ENCODE results near the gene NUP62CL. TPM values are rescaled to one million over a fixed set of nuclear protein-coding genes. Genes with fewer than 3 reads are reported as not detected.

The NUP62CL gene
- total RNA-seq, 1 experiment from 2014 or later: not detected

DNA sequence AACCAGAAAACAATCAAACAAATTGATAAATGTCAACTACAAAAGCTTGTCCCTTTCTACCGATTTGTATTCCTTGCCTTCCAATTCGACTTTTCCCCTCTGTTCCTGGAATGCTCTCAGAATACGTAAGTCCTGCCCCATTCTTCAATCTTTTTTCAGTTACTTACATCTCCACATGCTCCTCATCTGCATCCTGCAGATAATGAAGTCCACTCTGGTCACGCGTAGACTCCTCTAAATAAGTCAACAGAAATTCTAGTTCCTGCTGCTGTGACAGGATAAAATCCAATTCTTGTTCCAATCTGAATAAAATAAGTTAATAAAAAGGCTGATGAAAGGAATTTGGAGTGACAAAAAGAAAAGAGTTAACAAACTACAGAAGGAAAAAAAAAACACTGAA lies 53.2 kb downstream of the NUP62CL start:
- DNase-seq (ENCODE audit: low read depth): no peak

DNA sequence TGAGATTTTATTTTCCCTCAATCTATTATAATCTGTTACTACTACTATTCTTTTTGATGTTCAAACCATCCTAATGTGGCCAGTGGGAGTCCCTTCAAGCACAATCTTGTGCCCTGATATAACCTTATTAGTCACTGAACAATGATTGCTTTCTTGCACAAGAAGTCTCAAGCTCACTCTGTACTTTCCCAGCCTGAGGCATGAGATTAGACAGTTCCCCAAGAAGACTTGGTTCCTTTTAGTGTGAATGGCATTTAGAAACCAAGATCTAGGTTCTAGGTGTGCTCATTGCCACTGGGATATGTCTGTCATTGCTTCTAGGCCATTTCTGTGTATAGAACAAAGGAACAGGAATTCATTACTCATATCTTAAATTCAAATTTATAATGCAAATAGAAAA lies 59.6 kb downstream of the NUP62CL start:
- DNase-seq (ENCODE audit: low read depth): peak; percentile 2

DNA sequence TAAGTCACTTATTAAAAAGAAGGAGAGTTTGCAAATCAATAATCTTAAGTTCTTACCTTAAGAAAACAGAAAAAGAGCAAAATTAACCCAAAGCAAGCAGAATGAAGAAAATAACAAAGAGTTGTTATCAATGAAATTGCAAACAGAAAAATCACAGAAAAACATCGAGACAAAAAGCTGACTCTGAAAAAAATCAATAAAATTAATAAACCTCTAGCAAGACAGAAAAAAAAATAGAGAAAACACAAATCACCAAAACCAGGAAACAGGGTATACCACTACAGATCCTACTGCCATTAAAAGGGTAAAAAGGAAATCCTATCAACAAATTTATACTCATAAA lies 70.3 kb downstream of the NUP62CL start:
- no peak for DNase-seq (ENCODE audit: low read depth)

DNA sequence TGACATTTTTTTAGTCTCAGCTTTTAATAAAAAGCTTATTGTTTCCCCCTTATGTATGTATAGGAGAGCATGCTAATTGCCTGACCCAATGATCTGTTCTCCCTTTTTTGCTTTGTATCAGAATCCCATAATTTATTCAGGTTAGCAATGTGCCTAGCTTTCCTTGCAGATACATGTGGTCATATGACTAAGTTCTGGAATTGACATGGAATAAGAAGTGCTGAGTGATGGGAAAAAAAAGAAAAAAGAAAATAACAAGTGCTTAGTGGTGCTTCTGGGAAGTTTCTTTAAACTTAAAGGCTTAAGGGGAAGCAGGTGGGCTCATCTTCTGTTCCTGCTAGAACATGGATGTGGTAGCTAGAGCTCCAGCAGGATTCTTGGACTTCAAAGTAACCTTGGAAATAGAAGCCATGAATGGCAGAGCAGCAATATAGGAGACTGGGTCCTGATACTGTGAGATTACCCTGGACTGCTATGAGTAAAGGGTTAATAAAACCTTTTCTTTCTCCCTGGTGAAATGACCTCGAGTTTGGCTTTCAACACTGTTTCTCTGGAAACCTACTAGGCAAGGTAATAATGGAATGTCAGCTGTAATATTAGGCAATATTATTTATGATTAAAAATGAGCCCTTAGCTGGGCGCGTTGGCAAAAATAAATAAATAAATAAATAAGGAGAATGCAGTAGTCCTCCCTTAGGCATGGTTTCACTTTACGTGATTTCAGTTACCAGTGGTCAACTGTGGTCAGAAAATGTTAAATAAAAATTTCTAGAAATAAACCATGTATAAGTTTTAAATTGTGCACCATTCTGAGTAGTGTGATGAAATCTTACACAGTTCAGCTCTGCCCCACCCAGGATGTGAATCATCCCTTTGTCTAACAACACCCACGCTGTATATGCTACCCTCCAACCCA lies 70.9 kb downstream of the NUP62CL start:
- DNase-seq (ENCODE audit: low read depth): peak; percentile 15

DNA sequence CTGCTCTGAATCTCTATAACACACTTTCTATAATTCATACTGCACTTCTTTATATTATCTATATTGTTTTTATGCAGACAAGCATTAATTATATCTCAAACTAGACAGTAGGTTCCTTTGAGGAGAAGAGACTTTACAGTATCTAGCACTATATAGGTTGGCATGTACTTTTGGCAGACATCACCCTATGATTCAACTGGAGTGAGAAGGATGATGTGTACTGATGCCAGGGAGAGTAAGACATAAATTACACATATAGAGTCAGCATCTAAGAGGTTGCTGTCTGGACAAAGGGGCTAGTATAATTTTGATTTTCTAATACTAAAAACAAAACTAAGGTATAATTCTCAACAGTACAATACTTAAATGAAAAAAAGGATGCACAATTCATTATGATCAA lies 82.5 kb downstream of the NUP62CL start:
- DNase-seq (ENCODE audit: low read depth): no peak

GRCh38 chrX:107119283-107119682 lies 87.0 kb downstream of the NUP62CL start:
- DNase-seq (ENCODE audit: low read depth): peak; percentile 14

- peak; percentile 86 for DNase-seq (ENCODE audit: low read depth)
Observed at GRCh38 chrX:107118322-107119147, 87.7 kb downstream of the NUP62CL start, which contains the start of gene RBM41. TSS of gene RBM41 (minus strand) at chrX:107118822. CDS start at chrX:107118773, 49 bp downstream.

DNA sequence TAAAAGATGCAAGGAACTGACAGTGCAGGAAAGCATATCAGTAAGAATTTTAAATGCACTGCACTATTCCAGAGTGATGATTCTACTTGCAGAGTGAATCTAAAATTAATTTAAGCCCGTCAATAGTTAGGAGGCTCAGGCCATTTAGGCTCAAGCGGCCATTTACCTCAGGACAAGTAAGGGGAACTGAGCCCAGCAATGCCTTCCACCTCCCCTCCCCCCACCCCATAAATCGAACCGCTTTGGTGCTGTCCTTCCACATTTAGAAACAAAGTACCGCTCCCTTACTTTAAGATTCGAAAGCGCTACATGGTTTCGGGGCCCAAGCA lies 88.3 kb downstream of the NUP62CL start:
- no peak for DNase-seq (ENCODE audit: low read depth)

- peak; percentile 10 for DNase-seq (ENCODE audit: low read depth)
Observed at GRCh38 chrX:107107459-107107858, 98.8 kb downstream of the NUP62CL start.

- no peak for DNase-seq (ENCODE audit: low read depth)
Observed at GRCh38 chrX:107102980-107103379, 103.3 kb downstream of the NUP62CL start.

DNA sequence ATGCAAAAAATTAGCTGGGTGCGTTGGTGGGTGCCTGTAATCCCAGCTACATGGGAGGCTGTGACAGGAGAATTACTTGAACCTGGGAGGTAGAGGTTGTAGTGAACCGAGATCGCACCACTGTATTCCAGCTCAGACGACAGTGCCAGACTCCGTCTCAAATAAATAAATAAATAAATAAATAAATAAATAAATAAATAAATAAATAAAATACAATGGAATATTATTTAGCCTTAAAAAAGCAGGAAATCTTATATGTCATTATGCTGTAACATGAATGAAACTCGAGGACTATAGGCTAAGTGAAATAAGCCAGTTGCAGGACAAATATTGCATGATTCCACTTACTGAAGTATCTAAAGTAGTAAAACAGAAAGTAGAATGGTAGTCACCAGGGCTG lies 130.1 kb downstream of the NUP62CL start:
- DNase-seq (ENCODE audit: low read depth): no peak

Other genes with a start within 250 kb of the NUP62CL start
- 7.7 and 12.5 TPM in 2 replicates for gene MORC4, start 206.2 kb downstream of the NUP62CL start, total RNA-seq (2014; rRNA removed; shearing (Covaris generic))
- 10.4 and 11.3 TPM in 2 replicates for gene RBM41, start 87.6 kb downstream of the NUP62CL start, total RNA-seq (2014; rRNA removed; shearing (Covaris generic))
- 0.10 TPM in 1 of 2 replicates, not detected in the other for gene DNAAF6, start 178 bp upstream of the NUP62CL start, total RNA-seq (2014; rRNA removed; shearing (Covaris generic))
- 0.05 TPM in 1 of 2 replicates, not detected in the other for gene FRMPD3, start 243.2 kb upstream of the NUP62CL start, total RNA-seq (2014; rRNA removed; shearing (Covaris generic))